Measurements from ENCODE around the gene MTHFD2. TPM values are rescaled to one million over a fixed set of nuclear protein-coding genes. Genes with fewer than 3 reads are reported as not detected.
A peak's percentile ranks its signal among the peaks of the same experiment; 100 is the strongest.

MTHFD2 gene
- total and polyA plus RNA-seq, 2 of the 8 experiments (the other 6 are each of a cell fraction or from before 2014, with no cell fraction given), result 99.5 to 291 TPM

DNA sequence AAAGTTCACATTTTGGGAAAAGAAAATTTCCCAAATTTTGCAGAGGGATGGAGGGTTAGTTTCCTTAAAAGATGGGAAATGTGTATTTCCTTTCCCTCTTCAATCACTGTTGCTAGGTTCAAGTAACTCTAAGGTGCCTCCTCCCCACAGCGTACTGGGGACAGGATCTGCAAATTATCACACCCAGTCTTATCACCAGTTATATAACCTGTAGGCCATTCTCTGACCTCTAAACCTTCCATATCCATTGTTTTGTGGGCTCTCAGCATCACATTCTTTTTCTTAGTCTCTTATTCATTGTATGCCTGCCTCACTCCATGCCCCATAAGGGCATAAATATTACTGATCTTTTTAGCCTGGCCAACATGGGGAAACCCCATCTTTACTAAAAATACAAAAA is 3.6 kb upstream of the MTHFD2 start:
- no peak overlapping the region for H3K9ac ChIP-seq (replicated peaks in 1 of 4; ENCODE audit: extremely low read depth in 1 of 4, low read depth in 3 of 4, low read length in 3 of 4)
- WGBS, 2 experiments (ENCODE audit: extremely low coverage in 1 of 2, insufficient coverage in 1 of 2, insufficient read length in 1 of 2, insufficient replicate concordance in 2 of 2, low coverage in 1 of 2, low lambda C conversion rate in 2 of 2, missing lambda C conversion rate in 1 of 2), result 91% methylated on average over 1 of the region's 1 CpG; no CpG with 5 or more reads in 1 of the 2 experiments

More for the DNA sequence above, 3.6 kb upstream of the MTHFD2 start:
- ChIA-PET POLR2A (ENCODE audit: partially characterized antibody) (interaction anchor here (68.3 to 72.1 kb wide), 2 partner anchors 14 to 17 kb away, joined by 2699 read pairs; partner anchors contain the start of genes BOLA3, MOB1A and MTHFD2), CTCF (ENCODE audit: partially characterized antibody) (no interaction called here)
- no peak overlapping the region for H3K4ac ChIP-seq (replicated peaks; ENCODE audit: insufficient read length, low read depth, low read length)
- no peak overlapping the region for H2AFZ ChIP-seq (ENCODE audit: low read length)
- no peaks in the 10 kb centered on the region for H3K79me1 ChIP-seq (ENCODE audit: low read depth, low read length)
- H2AK5ac ChIP-seq (ENCODE audit: low read depth, low read length), result 0 out of 2 replicates have a peak overlapping the region, but pooled peaks have one; percentile 13
- TF ChIP-seq KDM1A (IDR thresholded peaks at IDR 0.05; ENCODE audit: borderline replicate concordance, low read length) (no peak), NANOG (IDR thresholded peaks at IDR 0.05; ENCODE audit: insufficient read depth, low read depth, low read length, poor library complexity, severe bottlenecking) (no peak)
- peaks cover 0 to 3% (median 0%) of the 10 kb centered on the region in 4 experiments; a peak in 1 of 8 replicates for H3K36me3 ChIP-seq (ENCODE audit: control insufficient read depth in 2 of 4, insufficient read depth in 4 of 4, low read length in 3 of 4)
- no peak overlapping the region for H4K91ac ChIP-seq (replicated peaks; ENCODE audit: insufficient read length, low read length)
- peaks cover 7 to 14% of the 10 kb centered on the region in 2 experiments for H3K79me2 ChIP-seq (ENCODE audit: control insufficient read depth in 1 of 2, insufficient read depth in 2 of 2, low read length in 2 of 2)
- DNase-seq (ENCODE audit: low read depth in 1 of 2, low spot score in 2 of 2) (no peak), FAIRE-seq (no peak)
- no peak overlapping the region for H2BK5ac ChIP-seq (ENCODE audit: low read depth, low read length)
- H4K5ac ChIP-seq (ENCODE audit: insufficient read length, low read depth, low read length), result no peak overlapping the region
- H3K9me3 ChIP-seq (ENCODE audit: insufficient read depth in 2 of 2, low read depth in 1 of 2, low read length in 1 of 2), result no peaks in the 10 kb centered on the region
- no peak overlapping the region for H3K14ac ChIP-seq (ENCODE audit: insufficient read length)
- H3K27me3 ChIP-seq (replicated peaks in 1 of 4; ENCODE audit: control insufficient read depth in 3 of 4, extremely low read depth in 1 of 4, insufficient read depth in 3 of 4, low read length in 3 of 4), result no peaks in the 10 kb centered on the region
- H3K4me2 ChIP-seq (ENCODE audit: insufficient read depth in 1 of 2, low read depth in 2 of 2, low read length in 2 of 2), result no peak overlapping the region
- peaks cover 0 to 5% (median 3%) of the 10 kb centered on the region in 4 experiments; a peak in 5 of 7 replicates for H3K4me1 ChIP-seq (replicated peaks in 1 of 4; ENCODE audit: control insufficient read depth in 3 of 4, insufficient read depth in 4 of 4, low read length in 3 of 4)
- no peak overlapping the region for H3K4me3 ChIP-seq (ENCODE audit: extremely low read depth in 1 of 4, insufficient read depth in 2 of 4, low read depth in 3 of 4, low read length in 4 of 4)
- H2BK15ac ChIP-seq (ENCODE audit: low read length), result no peak overlapping the region
- H3K23ac ChIP-seq (ENCODE audit: insufficient read length), result no peak overlapping the region
- H3K23me2 ChIP-seq (ENCODE audit: low read depth, low read length), result peaks cover 3% of the 10 kb centered on the region
- H2BK12ac ChIP-seq (ENCODE audit: low read depth, low read length), result no peak overlapping the region
- H3K56ac ChIP-seq (replicated peaks; ENCODE audit: insufficient read length, low read depth, low read length), result no peak overlapping the region
- no peak overlapping the region for H2BK120ac ChIP-seq (replicated peaks; ENCODE audit: low read depth, low read length)
- H4K8ac ChIP-seq (ENCODE audit: extremely low read depth, insufficient read depth, low read length), result no peak overlapping the region
- H4K20me1 ChIP-seq (replicated peaks in 1 of 2; ENCODE audit: control insufficient read depth in 1 of 2, insufficient read depth in 2 of 2, low read length in 2 of 2), result peaks cover 5 to 7% of the 10 kb centered on the region in 2 experiments
- no peak overlapping the region for H3K27ac ChIP-seq (ENCODE audit: low read depth, low read length)
- no peak overlapping the region for H2BK20ac ChIP-seq (ENCODE audit: low read length)
- no peak overlapping the region for H3K18ac ChIP-seq (ENCODE audit: extremely low read depth, low read length)
